ENCODE results near the gene CTSW.
A peak's percentile ranks its signal among the peaks of the same experiment; 100 is the strongest.

Gene CTSW

DNA sequence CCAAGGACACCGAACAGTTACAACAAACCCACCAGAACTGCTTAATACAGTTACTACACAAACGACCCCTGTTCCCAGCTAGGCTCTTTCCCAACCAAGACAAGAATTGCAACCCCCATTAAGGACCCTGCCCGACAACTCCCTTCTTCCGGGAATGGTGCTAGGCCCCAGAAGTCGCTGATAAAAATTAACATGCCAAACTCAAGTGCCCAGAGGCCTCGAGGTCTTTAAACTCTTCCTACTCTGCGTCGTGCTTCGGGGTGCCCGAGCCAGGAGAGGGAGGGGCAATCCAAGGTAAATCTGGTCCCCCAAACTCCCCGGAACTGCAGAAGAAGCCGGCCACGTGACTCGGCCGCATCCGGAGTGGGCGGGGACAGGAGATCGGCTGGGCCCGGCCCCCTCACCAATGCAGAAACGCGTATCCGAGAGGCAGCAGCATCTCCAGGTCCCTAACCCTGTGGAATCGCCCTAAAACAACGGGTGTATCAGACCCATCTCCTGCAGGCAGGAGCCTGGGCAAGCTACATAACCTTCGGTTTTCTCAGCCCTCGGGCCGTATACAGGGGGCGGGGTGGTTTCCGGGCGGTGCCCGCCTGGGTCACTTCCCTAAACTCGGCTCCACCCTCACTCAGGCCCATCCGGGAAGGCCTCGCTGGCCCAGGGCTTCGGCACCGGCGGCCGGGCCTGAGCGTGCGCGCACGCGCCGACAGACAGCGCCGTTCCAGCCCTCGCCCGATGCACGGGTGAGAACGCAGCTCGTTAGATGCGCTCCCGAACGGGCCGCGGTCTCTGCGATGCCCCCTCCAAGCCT, 22.7 kb upstream of the CTSW start:
- peak; percentile 76 to 88 for DNase-seq

DNA sequence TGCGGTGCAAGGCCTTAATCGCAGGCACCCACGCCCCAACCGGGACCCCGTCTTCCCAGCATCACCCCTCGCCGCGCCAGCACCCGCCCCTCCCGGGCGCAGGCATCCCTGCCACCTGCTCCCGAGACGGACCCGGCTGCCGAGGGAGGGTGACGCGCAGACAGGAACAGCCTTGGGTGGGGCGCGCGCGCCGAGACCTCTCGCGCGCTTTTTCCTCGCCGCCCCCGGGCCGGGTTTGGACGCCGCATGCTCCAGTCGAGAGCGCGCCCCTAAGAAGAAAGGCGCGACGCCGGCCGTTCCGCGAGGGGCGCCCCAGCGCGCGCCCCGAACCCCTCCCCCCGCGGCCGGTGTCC, 22.2 kb upstream of the CTSW start:
- DNase-seq = no peak

DNA sequence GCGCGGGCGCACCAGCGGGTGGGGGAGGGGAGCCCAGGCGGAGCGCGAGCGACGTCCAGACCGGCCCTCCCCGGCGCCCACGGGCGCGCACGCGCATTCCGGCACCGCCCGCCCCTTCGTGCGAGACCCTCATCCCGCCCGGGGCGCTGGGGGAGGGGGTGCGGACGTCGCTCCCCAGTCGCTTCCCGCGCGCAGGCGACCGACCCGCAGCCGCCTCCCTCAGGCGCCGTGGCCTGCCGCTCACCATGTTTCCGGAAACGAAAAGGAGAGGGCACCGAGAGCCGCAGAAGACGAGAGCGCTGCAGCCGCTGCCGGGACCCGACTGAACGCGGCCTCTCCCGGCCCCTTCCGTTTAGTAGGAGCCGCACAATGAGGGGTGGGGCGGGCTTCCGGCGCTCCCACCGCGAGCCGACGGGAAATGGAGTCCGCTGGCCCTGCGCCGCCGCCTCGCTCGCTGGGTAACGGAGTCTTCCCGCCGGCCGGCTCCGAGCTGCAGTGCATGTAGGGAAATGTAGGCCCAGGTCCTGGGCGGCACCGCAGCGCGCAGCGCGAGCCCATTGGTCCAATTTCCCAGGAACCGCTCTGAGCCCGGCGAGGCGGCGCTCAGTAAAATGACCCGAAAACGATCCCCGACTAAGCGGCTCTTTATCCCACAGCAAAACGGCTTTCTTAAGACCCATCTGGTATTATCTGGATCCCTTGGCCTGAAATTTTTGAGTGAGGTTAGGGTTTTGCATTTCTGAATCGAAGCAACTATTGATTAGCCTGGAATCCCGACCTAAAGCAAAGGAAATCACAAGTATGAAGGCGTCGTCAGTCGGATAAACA, 21.6 kb upstream of the CTSW start, which contains the start of gene CFL1:
Gene CFL1 (minus strand): TSS at position 328 of the 828 bp plus-strand sequence. CDS start 81 bp downstream, at position 247.
- DNase-seq = peak; percentile 96 to 97

DNA sequence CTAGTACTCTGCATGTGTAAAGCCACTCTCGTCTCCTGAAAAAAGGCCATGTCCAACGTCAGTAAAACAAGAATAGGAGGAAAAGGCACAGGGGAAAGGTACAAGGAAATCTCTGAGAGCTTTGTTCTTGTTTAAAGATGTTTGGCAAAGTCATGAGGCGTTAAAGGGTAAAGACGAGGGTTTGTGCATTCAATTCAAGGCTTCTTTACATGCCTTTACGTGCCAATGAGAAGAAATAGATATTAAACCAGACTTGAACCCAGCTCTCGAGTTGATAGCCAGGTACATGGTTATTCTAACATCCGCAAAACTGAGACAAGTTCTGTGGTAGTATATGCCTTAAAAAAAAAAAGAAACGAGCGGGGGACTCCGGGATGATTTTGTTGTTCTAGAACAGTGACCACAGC, 21.0 kb upstream of the CTSW start:
- DNase-seq = peak; percentile 54 to 63

DNA sequence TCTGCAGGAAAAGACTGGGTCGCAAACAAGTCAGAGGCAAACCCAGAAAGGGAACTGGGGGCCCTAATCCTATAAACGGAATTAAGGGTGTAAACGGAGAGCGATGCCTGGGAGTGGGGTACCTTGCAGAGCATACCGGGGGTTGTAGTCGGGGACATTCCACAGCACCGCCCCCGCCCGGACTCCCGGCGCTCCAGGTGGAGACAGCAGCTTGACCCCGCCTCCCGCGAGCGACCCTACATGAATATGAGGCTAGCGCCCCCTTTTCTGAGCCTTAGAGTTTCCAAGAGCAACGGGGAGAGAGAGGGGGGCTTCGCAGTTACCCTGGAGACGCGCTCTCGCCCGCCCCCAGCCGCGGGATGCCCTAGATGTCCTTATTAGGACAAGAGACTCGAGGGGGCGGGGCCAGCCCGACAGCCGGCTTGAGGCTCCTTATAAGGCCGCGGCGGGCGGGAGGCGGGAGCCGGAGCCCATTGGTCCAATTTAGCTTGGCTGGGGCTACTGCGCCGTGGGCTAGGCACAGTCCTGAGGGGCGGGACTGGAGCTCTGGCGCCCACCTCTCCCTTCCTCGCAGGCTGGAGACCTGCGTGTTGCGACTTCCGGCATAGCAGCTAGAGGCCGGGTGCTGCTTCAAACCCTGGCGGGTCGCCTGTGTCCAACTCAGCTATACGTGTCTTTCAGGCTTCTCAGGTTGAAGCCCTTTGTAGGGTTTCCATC, 20.4 kb upstream of the CTSW start:
- peak; percentile 97 to 98 for DNase-seq

DNA sequence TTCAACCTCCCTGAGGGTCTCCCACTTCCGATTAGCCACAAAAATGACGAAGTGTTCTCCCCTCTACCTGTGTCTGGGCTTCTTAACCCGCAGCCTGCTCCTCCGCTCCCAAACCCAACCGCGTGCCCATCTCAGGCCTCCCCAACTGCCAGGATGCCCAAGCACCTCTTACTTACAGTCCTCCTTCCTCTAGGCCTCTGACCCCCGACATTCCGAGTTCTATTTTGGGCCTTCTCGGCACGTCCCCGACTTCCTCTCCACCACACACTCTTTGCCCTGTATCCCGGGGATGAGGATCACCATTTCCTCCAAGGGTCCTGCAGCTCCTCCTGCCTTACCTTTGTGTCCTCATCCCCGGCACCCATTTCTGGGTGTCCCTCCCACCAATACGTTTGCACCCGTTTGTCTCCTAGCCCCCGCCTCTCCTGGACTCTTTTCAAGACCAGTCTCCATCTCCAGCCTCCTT, 19.8 kb upstream of the CTSW start:
- peak; percentile 50 to 69 for DNase-seq

DNA sequence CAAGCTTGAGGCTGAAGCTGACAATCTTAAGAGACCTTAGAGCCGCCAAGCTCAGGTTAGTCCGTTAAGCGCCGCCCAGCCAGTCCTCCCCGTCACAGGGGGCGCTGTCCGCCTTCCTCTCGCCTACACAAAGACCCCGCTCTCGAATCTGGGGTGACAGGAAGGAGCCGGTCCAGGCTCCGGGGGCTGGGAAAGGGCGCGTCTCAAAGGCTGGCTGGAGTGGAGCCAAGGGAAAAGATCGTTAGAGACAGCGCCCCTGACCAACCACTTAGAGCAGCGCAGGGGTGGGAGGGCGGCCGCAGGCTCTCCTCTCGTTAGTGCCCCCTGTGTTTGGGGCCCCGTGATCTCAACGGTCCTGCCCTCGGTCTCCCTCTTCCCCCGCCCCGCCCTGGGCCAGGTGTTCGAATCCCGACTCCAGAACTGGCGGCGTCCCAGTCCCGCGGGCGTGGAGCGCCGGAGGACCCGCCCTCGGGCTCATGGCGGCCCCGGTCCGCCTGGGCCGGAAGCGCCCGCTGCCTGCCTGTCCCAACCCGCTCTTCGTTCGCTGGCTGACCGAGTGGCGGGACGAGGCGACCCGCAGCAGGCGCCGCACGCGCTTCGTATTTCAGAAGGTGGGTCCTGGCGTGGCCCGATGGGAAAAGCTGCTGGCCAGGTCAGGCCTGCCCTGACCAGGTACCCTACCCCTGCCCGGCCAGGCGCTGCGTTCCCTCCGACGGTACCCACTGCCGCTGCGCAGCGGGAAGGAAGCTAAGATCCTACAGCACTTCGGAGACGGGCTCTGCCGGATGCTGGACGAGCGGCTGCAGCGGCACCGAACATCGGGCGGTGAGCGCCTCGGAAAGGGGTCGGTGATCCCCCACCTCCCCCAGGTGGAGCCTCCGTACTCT, 19.1 kb upstream of the CTSW start, which contains the start of gene MUS81:
Gene MUS81 (plus strand): TSS at position 156 of the 887 bp plus-strand sequence. CDS start 321 bp downstream, at position 477.
- peak; percentile 98 to 99 for DNase-seq

DNA sequence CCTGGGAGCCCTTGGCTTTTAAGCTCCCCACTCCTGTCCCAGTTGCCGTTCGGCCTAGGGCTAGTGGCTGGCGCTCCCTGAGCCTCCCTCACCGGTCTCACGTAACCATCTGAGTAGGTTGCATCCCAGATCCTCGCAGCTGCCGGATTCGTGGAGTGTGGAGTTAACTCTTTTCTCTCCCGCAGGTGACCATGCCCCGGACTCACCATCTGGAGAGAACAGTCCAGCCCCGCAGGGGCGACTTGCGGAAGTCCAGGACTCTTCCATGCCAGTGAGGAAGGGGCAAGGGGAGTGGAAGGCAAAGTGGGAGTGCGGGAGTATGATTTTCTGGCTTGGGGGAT, 18.5 kb upstream of the CTSW start:
- no peak for DNase-seq

DNA sequence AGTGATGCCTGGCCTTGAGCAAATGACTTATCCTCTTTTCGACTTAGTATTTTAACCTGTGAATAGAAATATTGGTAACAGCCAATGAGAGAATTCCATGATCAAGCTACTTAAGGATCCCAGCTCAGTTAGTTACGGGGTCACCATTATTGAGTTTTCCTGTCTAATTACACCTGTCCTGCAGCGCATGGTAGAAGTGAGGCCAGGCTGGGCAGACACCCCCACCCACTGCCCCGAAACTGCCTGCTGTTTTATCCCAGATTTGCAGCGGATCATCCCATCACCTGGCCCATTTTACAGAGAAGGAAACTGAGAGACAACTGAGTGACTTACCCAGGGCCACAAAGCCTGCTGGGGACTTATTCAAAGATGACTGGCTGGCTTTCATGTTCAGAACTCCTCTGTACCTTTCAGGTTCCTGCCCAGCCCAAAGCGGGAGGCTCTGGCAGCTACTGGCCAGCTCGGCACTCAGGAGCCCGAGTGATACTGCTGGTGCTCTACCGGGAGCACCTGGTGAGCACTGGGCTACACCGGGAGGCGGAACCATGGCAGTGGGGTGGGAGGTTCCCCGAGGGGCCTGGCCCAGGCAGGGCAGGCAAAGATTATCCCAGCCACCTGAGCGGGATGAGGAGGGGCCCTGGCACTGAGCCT, 18.0 kb upstream of the CTSW start:
- no peak for DNase-seq

DNA sequence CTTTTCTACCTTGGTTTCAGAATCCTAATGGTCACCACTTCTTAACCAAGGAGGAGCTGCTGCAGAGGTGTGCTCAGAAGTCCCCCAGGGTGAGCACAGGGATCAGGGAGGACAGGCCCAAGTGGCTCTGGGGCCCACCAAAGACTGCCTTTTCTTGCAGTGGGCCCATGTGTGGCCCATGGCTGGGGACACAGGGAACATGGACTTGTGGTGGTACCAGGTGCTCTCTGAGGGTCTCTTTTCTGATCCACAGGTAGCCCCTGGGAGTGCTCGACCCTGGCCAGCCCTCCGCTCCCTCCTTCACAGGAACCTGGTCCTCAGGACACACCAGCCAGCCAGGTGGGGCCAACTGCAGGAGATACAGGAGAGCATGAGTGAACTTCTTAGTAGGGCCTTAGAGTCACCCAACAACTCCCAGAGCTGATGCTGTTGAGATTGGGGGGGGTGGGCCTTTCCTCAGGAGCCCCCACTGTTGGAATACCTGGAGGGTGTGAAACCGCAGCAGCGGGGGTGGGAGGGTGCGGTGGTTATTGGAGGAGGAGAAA, 17.4 kb upstream of the CTSW start:
- DNase-seq = no peak

DNA sequence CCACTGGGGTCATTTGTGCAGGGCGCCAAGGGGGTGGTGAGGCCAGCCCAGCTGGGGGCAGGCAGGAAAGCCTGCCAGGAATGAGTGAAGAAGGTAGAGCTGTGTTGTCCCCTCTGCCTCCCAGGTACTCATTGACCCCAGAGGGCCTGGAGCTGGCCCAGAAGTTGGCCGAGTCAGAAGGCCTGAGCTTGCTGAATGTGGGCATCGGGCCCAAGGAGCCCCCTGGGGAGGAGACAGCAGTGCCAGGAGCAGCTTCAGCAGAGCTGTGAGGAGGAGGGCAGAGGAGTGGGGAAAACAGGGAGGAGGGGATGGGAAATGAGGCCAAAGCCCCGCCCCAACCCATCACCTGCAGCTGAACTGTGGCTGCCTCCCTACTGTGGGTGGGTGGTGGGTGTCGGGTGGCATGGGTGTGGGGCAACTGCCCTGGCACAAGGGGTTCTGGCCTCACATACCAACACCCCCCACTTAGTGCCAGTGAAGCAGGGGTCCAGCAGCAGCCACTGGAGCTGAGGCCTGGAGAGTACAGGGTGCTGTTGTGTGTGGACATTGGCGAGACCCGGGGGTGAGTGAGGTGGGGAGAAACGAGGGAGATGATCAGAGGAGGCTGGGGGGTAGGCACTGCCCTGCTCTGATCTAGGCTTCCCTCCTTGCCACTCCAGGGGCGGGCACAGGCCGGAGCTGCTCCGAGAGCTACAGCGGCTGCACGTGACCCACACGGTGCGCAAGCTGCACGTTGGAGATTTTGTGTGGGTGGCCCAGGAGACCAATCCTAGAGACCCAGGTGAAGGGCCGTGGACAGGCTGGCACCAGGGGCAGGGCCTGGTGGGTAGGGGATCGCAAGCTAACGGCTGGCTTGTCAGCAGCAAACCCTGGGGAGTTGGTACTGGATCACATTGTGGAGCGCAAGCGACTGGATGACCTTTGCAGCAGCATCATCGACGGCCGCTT, 16.4 kb upstream of the CTSW start:
- no peak for DNase-seq

DNA sequence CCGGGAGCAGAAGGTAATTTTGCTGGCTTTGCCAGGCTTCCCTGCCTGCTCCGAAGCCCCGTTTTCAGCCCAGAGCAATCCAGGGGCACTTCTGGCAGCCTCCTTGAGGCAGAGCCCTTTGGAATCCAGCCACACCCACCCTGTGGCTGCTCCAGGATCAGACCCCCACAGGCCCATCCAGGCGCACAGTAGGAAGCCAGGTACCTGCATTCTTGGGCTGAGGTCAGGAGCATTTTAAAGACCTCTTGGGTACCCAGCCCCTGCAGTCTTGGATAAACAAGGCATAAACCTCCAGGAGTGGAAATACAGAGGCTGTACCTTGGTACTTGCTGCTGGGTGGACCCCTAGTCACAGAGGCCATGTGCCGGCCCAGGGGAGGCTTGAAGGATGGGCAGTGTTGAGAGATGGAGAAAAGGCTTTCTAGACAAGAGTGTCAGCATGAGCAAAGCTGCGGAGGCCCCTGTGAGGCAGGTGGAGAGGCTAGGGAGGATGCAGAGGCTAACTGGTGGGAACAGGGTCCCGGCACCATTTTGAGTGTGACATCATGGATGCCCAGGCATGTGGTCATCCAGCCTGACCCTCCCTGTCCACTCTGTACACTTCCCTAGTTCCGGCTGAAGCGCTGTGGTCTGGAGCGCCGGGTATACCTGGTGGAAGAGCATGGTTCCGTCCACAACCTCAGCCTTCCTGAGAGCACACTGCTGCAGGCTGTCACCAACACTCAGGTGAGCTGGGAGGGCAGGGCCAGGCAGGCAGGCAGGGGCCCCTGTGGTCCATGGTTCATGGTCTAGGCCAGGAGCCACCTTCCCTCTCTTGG, 15.5 kb upstream of the CTSW start:
- DNase-seq = no peak

DNA sequence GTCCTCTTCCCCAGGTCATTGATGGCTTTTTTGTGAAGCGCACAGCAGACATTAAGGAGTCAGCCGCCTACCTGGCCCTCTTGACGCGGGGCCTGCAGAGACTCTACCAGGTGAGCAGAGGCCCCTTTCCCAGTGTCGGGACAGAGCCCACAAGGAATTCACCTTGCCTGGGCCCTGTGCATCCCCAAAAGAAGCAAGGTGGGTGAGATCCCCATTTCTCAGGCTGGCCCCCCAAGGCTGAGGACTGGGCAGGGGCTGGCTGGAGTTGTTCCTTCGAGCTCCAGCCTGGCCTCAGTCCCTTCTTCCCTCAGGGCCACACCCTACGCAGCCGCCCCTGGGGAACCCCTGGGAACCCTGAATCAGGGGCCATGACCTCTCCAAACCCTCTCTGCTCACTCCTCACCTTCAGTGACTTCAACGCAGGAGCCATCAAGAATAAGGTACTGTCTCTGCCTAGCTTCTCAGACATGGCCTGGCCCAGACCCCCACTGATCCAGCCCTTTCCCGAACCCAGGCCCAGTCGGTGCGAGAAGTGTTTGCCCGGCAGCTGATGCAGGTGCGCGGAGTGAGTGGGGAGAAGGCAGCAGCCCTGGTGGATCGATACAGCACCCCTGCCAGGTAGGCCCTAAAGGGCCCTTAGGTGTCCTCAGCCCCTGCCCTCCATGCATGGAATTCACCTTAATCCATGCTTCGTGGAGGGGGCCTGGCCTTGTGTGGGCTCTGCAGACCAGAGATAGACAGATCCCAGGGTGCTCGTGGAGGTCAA, 14.7 kb upstream of the CTSW start:
- no peak for DNase-seq

DNA sequence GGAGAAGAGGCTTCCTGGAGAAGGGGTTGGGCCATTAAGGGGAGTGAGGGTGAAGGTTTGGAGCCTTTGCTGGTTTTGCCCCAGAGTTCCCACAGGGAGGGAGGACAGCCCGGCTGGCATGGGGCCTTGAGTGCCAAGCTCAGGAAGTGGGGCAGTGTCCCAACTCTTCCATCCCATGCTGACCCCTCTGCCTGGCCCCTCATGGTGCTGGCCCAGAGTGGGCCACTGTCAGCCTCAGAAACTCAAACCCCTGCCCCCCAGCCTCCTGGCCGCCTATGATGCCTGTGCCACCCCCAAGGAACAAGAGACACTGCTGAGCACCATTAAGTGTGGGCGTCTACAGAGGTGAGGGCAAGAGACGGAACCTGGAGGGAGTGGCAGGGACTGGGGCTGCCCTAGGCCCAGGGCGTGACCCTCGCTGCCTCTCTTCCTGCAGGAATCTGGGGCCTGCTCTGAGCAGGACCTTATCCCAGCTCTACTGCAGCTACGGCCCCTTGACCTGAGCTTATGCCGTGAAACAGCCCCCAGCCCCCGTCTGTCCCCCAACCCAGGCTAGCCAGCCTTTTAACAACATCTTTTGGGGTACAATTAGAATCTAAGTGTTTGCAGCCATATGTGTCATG, 14.0 kb upstream of the CTSW start:
- no peak for DNase-seq

DNA sequence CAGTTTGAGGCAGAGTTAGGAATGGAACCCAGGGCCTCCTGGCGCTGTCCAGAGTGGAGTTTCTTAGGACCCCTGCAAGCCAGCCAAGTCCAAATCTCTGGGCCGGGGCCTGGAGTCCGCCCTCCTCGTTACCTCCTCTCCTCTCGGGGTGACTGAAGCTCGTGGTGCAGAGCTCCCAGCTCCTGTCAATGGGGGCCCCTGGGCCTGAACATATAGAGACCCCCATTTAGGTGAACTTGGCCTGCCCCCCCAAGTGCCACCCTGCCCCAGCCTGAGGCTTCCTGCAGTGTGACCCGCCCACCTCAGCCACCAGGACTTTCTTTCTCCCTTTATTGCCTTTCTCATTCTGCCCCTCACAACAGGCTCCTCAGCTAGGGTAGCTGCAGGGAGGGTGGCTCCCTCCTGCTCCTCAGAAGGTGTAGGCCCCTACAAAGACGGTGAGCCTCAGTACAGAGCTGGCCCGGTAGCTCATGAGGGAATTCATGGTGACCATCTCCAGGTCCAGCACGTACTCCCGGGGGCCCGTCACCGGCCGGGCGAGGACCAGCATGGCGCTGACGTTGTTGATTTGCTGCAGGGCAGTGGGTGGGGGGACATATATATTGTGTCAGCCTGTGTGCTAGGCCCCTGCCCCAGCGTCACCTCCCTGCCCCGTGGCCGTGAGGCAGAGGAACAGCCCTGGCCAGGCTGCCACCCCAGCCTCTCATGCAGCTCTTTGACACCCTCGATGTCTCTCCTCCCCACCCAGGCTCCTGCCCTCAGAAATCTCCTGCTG, 12.9 kb upstream of the CTSW start:
- DNase-seq = no peak

DNA sequence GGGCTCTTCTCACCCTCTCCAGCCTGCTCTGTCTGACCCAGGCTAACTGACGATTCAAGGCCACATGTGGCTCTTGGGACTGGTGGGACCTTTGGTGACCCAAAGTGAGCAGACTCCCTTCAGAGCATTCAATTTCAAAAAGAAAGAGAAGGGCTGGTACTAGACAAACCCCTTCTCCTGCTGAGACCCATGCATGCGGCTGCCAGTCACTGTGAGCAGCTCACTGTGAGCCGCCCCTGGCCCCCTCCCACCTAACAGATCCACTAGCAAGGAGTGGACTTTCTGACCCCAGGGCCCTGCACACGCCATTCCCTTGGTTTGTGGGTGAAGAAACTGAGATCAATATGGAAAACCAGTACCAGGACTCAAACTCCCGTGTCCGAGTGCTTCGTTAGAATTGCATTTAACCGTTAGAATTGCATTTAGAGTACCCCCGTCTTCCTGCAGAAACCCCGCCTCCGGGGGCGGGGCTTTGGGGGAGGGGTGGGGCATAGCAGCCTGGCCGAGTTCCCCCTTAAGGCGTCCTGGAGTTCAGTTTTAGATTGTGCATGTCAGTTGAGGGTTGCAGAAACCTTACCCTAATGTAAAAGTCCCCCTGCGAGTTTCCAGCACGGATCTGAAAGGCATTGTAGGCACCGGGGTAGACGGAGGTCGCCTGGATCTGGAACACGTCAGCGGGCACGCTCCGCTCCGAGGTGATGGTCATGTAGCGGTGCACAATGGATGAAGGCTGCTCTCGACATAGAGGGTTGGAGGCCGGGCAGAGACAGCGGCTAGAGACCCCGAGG, 12.2 kb upstream of the CTSW start:
- DNase-seq = no peak
